Neural cell (in vitro differentiated cells): Measurements from ENCODE around the gene A4GALT. TPM values are rescaled to one million over a fixed set of nuclear protein-coding genes. Genes with fewer than 3 reads are reported as not detected.
"Not testable (repeated sequence)": the region's sequence is repeated elsewhere in the genome, so short reads cannot be mapped to it uniquely, and the experiment has no call there.

Experiments used
- H2AFZ ChIP-seq: fragments of 200-600, 300-800 bp; sonication (generic), shearing (Covaris generic); 2 replicates; pipeline ENCODE4 v1.6.0; 2014; ENCODE audit warnings: low read depth, mild to moderate bottlenecking, antibody characterized with exemption, low read length, moderate library complexity
- H3F3A ChIP-seq: fragments of 200-600 bp; shearing (Covaris generic); 2 replicates; pipeline ENCODE4 v1.6.1; 2016; ENCODE audit warnings: mild to moderate bottlenecking, moderate library complexity, mixed read lengths, antibody characterized with exemption, low read length; ENCODE audit not compliant: insufficient read depth, poor library complexity, severe bottlenecking
- H3K27ac ChIP-seq: fragments of 200-600, 300-800 bp; sonication (generic), shearing (Covaris generic); 2 replicates; pipeline ENCODE4 v1.5.1; 2014; ENCODE audit warnings: mild to moderate bottlenecking, low read length, moderate library complexity
- H3K27me3 ChIP-seq: fragments of 300-800, 200-600 bp; sonication (generic), shearing (Covaris generic); 2 replicates; pipeline ENCODE4 v1.6.0; 2014; ENCODE audit warnings: mild to moderate bottlenecking, low read depth, low read length, moderate library complexity; ENCODE audit not compliant: insufficient read depth
- H3K36me3 ChIP-seq: fragments of 300-800, 200-600 bp; sonication (generic), shearing (Covaris generic); 2 replicates; pipeline ENCODE4 v1.5.1; 2014; ENCODE audit warnings: mild to moderate bottlenecking, antibody characterized with exemption, low read length, moderate library complexity; ENCODE audit not compliant: insufficient read depth
- H3K4me2 ChIP-seq: fragments of 300-800, 200-600 bp; sonication (generic), shearing (Covaris generic); 2 replicates; pipeline ENCODE4 v1.6.0; 2014; ENCODE audit warnings: mild to moderate bottlenecking, low read length
- H3K4me3 ChIP-seq: fragments of 300-800, 200-600 bp; sonication (generic), shearing (Covaris generic); 2 replicates; pipeline ENCODE4 v1.5.1; 2014; ENCODE audit warnings: mild to moderate bottlenecking, low read length, moderate library complexity
- H3K79me2 ChIP-seq: fragments of 200-600 bp; shearing (Covaris generic); replicated peaks from 2 replicates; pipeline ENCODE4 v1.6.0; 2014; ENCODE audit warnings: mild to moderate bottlenecking, low read length, moderate library complexity; ENCODE audit not compliant: insufficient read depth
- H3K9ac ChIP-seq: fragments of 300-800, 200-600 bp; sonication (generic), shearing (Covaris generic); 2 replicates; pipeline ENCODE4 v1.6.1; 2016; ENCODE audit warnings: mild to moderate bottlenecking, low read length, mixed read lengths
- H3K9me2 ChIP-seq: fragments of 200-600 bp; shearing (Covaris generic); 2 replicates; pipeline ENCODE4 v1.6.1; 2016; ENCODE audit warnings: mild to moderate bottlenecking, low read length, mixed read lengths; ENCODE audit not compliant: insufficient read depth
- H3K9me3 ChIP-seq: fragments of 200-600, 300-800 bp; sonication (generic), shearing (Covaris generic); 2 replicates; pipeline ENCODE4 v1.6.1; 2016; ENCODE audit warnings: mild to moderate bottlenecking, mixed run types, low read length, moderate library complexity, mixed read lengths
- H4K20me1 ChIP-seq: fragments of 200-600 bp; shearing (Covaris generic); 2 replicates; pipeline ENCODE4 v1.6.1; 2016; ENCODE audit warnings: mild to moderate bottlenecking, mixed run types; ENCODE audit not compliant: insufficient read depth
- EP300 ChIP-seq: fragments of 450-650 bp; conservative IDR thresholded peaks from 2 replicates; pipeline ENCODE4 v1.6.1; 2014; ENCODE audit warnings: antibody characterized with exemption, mild to moderate bottlenecking, moderate library complexity; ENCODE audit not compliant: poor library complexity, severe bottlenecking
- polyA plus RNA-seq: library from polyadenylated mRNA; depleted of rRNA; stranded (reverse); fragments of >200 nt; gene quantifications from 2 replicates; pipeline ENCODE4 v1.2.3, GENCODE V29; 2014
- TF ChIP-seq, protein P1 (sequence below): fragments of 450-650 bp; IDR thresholded peaks from 2 replicates; pipeline ENCODE4 v1.5.1; 2014; ENCODE audit warnings: antibody characterized with exemption, mild to moderate bottlenecking, moderate library complexity; ENCODE audit not compliant: poor library complexity, severe bottlenecking
- TF ChIP-seq, protein P2 (sequence below): IDR thresholded peaks from 2 replicates; pipeline ENCODE4 v1.6.1; 2012; ENCODE audit warnings: borderline replicate concordance

The A4GALT gene
- polyA plus RNA-seq, 1 donor from 2014 or later: not detected

DNA sequence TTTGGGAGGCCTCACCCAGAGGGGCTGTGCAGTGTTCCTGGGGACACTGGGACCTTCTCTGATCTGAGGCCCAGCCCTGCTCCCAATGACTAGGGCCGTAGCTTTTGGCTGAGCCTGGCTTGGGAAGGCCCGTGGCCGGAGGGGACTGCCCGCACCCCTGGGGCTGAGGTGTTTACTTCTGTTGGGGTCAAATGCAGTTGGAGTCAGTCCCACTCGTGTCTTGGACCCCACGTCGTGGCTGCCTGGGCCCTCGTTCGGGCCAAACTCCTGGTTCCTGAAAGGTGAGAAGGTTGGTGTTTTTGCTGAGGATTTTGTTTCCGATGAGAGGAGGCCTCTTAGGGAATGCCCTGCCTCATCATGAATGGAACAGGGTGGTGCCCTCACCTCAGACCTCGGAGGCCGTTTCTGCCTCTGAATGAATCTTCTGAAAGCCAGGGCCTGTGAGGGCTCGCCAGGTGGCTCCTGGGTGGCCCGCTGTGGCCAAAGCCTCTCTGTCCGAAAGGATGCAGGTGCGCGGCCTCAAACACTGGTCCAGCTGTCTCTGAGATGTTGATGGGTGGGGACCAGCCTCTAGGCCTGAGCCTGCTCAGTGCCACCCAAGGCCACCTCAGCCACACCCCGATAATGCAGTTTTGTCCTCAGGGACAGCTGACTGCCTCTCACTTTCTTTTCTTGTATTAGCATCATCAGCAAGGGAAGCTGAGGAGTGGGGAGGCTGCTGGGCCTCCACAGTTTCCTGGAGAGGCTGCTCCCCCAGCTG is 40.3 kb upstream of the A4GALT start:
- Histone ChIP-seq H2AFZ (no peak overlapping the region), H3K9me3 (no peaks in the 10 kb centered on the region), H4K20me1 (no peaks in the 10 kb centered on the region), H3K27ac (no peak overlapping the region), H3K27me3 (no peaks in the 10 kb centered on the region), H3K9ac (no peak overlapping the region), H3F3A (no peaks in the 10 kb centered on the region), H3K36me3 (no peaks in the 10 kb centered on the region), H3K4me3 (no peak overlapping the region), H3K79me2 (no peaks in the 10 kb centered on the region), H3K9me2 (no peaks in the 10 kb centered on the region), H3K4me2 (no peak overlapping the region)
- TF ChIP-seq, protein P1, sequence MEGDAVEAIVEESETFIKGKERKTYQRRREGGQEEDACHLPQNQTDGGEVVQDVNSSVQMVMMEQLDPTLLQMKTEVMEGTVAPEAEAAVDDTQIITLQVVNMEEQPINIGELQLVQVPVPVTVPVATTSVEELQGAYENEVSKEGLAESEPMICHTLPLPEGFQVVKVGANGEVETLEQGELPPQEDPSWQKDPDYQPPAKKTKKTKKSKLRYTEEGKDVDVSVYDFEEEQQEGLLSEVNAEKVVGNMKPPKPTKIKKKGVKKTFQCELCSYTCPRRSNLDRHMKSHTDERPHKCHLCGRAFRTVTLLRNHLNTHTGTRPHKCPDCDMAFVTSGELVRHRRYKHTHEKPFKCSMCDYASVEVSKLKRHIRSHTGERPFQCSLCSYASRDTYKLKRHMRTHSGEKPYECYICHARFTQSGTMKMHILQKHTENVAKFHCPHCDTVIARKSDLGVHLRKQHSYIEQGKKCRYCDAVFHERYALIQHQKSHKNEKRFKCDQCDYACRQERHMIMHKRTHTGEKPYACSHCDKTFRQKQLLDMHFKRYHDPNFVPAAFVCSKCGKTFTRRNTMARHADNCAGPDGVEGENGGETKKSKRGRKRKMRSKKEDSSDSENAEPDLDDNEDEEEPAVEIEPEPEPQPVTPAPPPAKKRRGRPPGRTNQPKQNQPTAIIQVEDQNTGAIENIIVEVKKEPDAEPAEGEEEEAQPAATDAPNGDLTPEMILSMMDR: no peak
- TF ChIP-seq, protein P2, sequence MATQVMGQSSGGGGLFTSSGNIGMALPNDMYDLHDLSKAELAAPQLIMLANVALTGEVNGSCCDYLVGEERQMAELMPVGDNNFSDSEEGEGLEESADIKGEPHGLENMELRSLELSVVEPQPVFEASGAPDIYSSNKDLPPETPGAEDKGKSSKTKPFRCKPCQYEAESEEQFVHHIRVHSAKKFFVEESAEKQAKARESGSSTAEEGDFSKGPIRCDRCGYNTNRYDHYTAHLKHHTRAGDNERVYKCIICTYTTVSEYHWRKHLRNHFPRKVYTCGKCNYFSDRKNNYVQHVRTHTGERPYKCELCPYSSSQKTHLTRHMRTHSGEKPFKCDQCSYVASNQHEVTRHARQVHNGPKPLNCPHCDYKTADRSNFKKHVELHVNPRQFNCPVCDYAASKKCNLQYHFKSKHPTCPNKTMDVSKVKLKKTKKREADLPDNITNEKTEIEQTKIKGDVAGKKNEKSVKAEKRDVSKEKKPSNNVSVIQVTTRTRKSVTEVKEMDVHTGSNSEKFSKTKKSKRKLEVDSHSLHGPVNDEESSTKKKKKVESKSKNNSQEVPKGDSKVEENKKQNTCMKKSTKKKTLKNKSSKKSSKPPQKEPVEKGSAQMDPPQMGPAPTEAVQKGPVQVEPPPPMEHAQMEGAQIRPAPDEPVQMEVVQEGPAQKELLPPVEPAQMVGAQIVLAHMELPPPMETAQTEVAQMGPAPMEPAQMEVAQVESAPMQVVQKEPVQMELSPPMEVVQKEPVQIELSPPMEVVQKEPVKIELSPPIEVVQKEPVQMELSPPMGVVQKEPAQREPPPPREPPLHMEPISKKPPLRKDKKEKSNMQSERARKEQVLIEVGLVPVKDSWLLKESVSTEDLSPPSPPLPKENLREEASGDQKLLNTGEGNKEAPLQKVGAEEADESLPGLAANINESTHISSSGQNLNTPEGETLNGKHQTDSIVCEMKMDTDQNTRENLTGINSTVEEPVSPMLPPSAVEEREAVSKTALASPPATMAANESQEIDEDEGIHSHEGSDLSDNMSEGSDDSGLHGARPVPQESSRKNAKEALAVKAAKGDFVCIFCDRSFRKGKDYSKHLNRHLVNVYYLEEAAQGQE: no peak

DNA sequence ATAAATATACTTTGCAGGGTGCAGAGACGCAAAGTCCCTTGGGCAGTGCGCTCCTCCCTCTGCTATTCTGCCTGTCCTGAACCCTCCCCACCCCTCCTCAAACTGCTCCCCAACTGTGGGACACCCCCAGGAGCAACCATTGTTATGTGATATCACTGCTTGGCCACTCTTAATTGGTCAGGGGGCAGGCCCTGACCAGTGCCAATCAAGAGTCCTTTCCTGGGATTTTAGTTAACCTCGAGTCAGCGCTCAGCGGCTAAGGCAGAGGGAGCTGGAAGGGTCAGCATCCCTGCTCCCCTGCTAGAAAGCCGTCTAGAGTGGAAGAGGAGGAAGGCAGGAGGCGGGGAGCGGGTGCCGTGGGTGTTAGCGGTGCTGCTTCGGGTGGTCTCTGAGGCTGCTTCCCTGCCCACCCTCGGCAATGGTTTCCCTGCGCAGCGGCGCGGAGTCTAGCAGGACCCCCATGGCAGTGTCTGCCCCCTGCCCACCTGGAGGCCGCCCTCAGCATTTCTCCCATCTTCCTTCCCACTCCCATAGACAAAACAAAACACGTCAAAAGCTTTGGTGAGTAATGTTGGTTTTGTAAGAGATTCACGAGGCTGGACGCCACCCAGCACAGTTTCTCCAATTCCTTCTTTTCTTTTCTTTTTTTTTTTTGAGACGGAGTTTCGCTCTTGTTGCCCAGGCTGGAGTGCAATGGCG is 38.4 kb upstream of the A4GALT start:
- no peaks in the 10 kb centered on the region for H3K27me3 ChIP-seq
- H3F3A ChIP-seq: no peaks in the 10 kb centered on the region
- H3K4me3 ChIP-seq: no peak overlapping the region
- no peaks in the 10 kb centered on the region for H3K9me3 ChIP-seq
- H3K9me2 ChIP-seq: no peaks in the 10 kb centered on the region
- H3K79me2 ChIP-seq: no peaks in the 10 kb centered on the region
- no peak overlapping the region for H2AFZ ChIP-seq
- H3K9ac ChIP-seq: no peak overlapping the region
- H3K36me3 ChIP-seq: no peaks in the 10 kb centered on the region
- H4K20me1 ChIP-seq: no peaks in the 10 kb centered on the region
- H3K4me2 ChIP-seq: no peak overlapping the region
- no peak for TF ChIP-seq EP300
- H3K27ac ChIP-seq: no peak overlapping the region

DNA sequence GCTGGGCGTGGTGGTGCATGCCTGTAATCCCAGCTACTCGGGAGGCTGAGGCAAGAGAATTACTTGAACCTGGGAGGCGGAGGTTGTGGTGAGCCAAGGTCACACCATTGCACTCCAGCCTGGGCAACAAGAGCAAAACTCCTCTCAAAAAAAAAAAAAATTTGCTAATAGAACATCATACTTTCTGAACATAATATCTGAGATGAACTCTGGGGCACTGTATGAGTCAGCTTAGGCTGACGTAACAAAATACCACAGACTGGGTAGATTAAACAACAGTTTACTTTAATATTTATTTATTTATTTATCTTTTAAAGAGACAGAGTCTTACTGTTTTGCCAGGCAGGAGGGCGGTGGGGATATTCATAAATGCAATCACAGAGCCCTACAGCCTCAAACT is 34.9 kb upstream of the A4GALT start:
- not testable (repeated sequence) for H3K27ac ChIP-seq, H3K4me2 ChIP-seq, H3F3A ChIP-seq, H4K20me1 ChIP-seq, H3K79me2 ChIP-seq, H2AFZ ChIP-seq, H3K4me3 ChIP-seq, H3K9me3 ChIP-seq, H3K36me3 ChIP-seq, H3K27me3 ChIP-seq, H3K9me2 ChIP-seq, H3K9ac ChIP-seq

DNA sequence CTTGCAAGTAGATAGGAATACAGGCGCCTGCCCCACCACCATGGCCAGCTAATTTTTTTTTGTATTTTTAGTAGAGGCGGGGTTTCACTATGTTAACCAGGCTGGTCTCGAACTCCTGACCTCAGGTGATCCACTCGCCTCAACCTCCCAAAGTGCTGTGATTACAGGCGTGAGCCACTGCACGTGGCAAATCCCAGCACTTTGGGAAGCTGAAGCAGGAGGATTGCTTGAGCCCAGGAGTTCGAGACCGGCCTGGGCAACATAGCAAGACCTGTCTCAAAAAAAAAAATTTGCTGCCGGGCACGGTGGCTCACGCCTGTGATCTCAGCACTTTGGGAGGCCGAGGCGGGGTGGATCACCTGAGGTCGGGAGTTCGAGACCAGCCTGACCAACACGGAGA is 34.5 kb upstream of the A4GALT start:
- not testable (repeated sequence) for H3K4me2 ChIP-seq, H3K4me3 ChIP-seq, H3K79me2 ChIP-seq, H3K36me3 ChIP-seq, H3K9me3 ChIP-seq, H3K9me2 ChIP-seq, H4K20me1 ChIP-seq, H3K27me3 ChIP-seq, H2AFZ ChIP-seq, H3K9ac ChIP-seq, H3F3A ChIP-seq, H3K27ac ChIP-seq
